ENCODE measurements around the gene IL4I1.

IL4I1 gene

GRCh38 chr19:49844138-49845095, 52.3 kb downstream of the IL4I1 start:
- peaks cover 20% of the 10 kb centered on the region for H3K4me1 Mint-ChIP-seq
- CTCF ChIA-PET = interaction anchor here (0.7 kb wide), 1 partner anchor 49 kb away, joined by 3 read pairs; no protein-coding TSS in a partner anchor
- H3K27ac Mint-ChIP-seq = no peak overlapping the region
- H3K4me3 Mint-ChIP-seq = no peak overlapping the region
- peaks cover 3% of the 10 kb centered on the region for H3K9me3 Mint-ChIP-seq
- peaks cover 11% of the 10 kb centered on the region for H3K36me3 Mint-ChIP-seq
- peaks cover 4% of the 10 kb centered on the region for H3K27me3 Mint-ChIP-seq
- no peak for DNase-seq

DNA sequence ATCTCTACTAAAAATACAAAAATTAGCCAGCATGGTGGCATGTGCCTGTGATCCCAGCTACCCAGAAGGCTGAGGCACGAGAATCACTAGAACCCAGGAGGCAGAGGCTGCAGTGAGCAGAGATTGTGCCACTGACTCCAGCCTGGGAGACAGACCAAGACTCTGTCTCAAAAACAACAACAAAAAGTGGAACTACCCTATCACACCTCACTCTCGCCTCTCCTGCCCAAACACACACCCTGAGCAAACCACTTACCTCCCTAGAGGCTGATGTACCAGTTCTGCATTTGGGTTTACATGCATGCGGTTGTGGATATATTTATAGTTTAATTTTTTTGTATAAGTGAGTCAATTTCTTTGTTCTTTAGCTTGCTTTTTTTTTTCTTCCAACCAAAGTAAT, 53.4 kb downstream of the IL4I1 start:
- Mint-ChIP-seq H3K4me1 (peaks cover 9% of the 10 kb centered on the region), H3K36me3 (peaks cover 17% of the 10 kb centered on the region), H3K4me3 (no peak overlapping the region), H3K9me3 (no peaks in the 10 kb centered on the region), H3K27ac (no peak overlapping the region), H3K27me3 (peaks cover 4% of the 10 kb centered on the region)
- DNase-seq = no peak
- CTCF ChIA-PET = no interaction called here

DNA sequence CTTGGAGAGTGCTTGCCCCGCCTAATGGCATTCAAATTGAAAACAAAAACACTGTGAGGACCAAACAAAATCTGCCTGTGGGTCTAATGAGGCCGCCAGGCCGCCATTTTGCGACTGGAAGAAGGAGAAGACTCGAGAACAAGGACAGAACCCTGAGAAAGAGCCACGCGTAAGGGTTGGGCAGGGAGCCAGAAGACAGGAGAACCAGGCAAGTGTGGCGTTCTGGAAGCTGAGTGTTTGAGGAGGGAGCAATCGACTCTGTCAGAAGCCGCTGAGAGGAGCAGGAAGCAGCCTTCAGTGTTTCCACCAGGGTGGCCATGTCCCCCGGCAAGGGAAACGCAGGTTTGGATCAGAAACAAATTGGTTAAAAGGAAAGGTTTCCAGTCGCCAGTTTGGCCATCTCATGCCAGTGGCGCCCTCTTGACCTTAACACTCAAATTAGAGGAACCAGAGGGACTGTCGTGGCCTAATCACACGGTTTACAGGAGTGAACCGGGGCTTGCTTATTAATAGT, 55.9 kb downstream of the IL4I1 start:
- peaks cover 2% of the 10 kb centered on the region for H3K27me3 Mint-ChIP-seq
- peaks cover 26% of the 10 kb centered on the region for H3K36me3 Mint-ChIP-seq
- CTCF ChIA-PET = no interaction called here
- no peak overlapping the region for H3K27ac Mint-ChIP-seq
- DNase-seq = no peak
- no peaks in the 10 kb centered on the region for H3K4me1 Mint-ChIP-seq
- H3K4me3 Mint-ChIP-seq = no peak overlapping the region
- no peaks in the 10 kb centered on the region for H3K9me3 Mint-ChIP-seq

- Mint-ChIP-seq H3K36me3 (peaks cover 26% of the 10 kb centered on the region), H3K9me3 (no peaks in the 10 kb centered on the region), H3K4me3 (no peak overlapping the region), H3K27ac (no peak overlapping the region), H3K27me3 (no peaks in the 10 kb centered on the region), H3K4me1 (no peaks in the 10 kb centered on the region)
- CTCF ChIA-PET = no interaction called here
- no peak for DNase-seq
Measured at GRCh38 chr19:49840321-49840720, 56.4 kb downstream of the IL4I1 start.

DNA sequence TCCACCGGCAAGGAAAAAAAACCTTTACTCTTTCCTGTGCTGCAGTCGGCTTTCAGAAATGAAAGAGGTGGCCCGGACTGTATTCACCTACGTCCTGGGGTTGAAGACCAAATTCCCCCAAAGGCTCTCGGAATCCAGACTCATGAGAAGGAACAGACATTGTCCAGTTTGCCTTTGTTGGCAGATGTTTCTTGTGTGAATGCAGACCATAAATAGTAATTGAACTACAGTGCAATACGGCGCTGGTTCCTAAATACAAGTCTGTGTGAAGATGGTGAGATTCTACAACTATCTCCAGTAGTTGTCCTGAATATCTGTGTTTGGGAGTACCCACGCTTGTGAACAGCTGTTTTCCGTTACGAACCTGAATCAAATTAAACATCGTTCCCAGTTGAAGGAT, 57.0 kb downstream of the IL4I1 start:
- H3K27me3 Mint-ChIP-seq = no peaks in the 10 kb centered on the region
- no peaks in the 10 kb centered on the region for H3K9me3 Mint-ChIP-seq
- no peak overlapping the region for H3K27ac Mint-ChIP-seq
- CTCF ChIA-PET = no interaction called here
- no peak overlapping the region for H3K4me3 Mint-ChIP-seq
- H3K4me1 Mint-ChIP-seq = no peaks in the 10 kb centered on the region
- no peak for DNase-seq
- H3K36me3 Mint-ChIP-seq = peaks cover 31% of the 10 kb centered on the region

Measured in activated naive CD4-positive, alpha-beta T cell treated with anti-CD3 and anti-CD28 coated beads, Interleukin-2, amount 10 ng/mL, durations not matched to agents 7 days and 5 days (primary cell).